Testis (tissue), 3 donors: ENCODE results near the gene NDUFA12. TPM values are rescaled to one million over a fixed set of nuclear protein-coding genes. Genes with fewer than 3 reads are reported as not detected.
"Not testable (repeated sequence)": the region's sequence is repeated elsewhere in the genome, so short reads cannot be mapped to it uniquely, and the experiment has no call there.

Experiments used
- DNase-seq: peaks from one replicate; pipeline ENCODE4 v3.0.0-alpha.2; 2019
- H3K27ac ChIP-seq, 2 donors: fragments of 200-600 bp; sonication (generic); one replicate each; pipeline ENCODE4 v1.5.1; 2019
- H3K27me3 ChIP-seq: fragments of 200-600 bp; sonication (generic); one replicate; pipeline ENCODE4 v1.5.1; 2019
- H3K36me3 ChIP-seq: fragments of 200-600 bp; sonication (generic); one replicate; pipeline ENCODE4 v1.5.1; 2017; ENCODE audit warnings: low read depth; ENCODE audit errors: missing control alignments
- H3K4me1 ChIP-seq: fragments of 200-600 bp; sonication (generic); one replicate; pipeline ENCODE4 v1.5.1; 2019
- H3K4me3 ChIP-seq, 2 donors: fragments of 200-600 bp; sonication (generic); one replicate each; pipeline ENCODE4 v1.5.1; 2017 to 2019
- H3K9me3 ChIP-seq: fragments of 200-600 bp; sonication (generic); one replicate; pipeline ENCODE4 v1.5.1; 2017
- CTCF ChIP-seq, 3 experiments: fragments of 450-650 bp in 2 of 3; fragments of 200-600 bp in 1 of 3; sonication (generic) in 1 of 3; IDR thresholded peaks; one replicate each; pipeline ENCODE4 v1.5.1; 2016 to 2019; ENCODE audit warnings: antibody characterized with exemption in 3 of 3, mild to moderate bottlenecking in 2 of 3, moderate library complexity in 1 of 3
- POLR2A ChIP-seq: fragments of 450-650 bp; IDR thresholded peaks from one replicate; pipeline ENCODE4 v1.6.1; 2017; ENCODE audit warnings: antibody characterized with exemption, mild to moderate bottlenecking, moderate library complexity
- WGBS, 2 donors: methylation state at CpG; one replicate each; pipeline ENCODE4 v1.1.5; 2018; 5-methylcytosine and 5-hydroxymethylcytosine counted together
- intact Hi-C: fragments of 100-400 bp; cut with DNase I; formaldehyde crosslinking; loops from one replicate; pipeline ENCODE4 v1.15.1; 2023; ENCODE audit warnings: low total_unique reads
- polyA plus RNA-seq: library from polyadenylated mRNA; stranded (reverse); fragments of 350-450 nt; fragmentation: Illumina TruSeq; extraction: RNeasy Lipid Tissue Mini Kit (QIAGEN cat#74804); gene quantifications from one replicate; pipeline ENCODE4 v1.2.3, GENCODE V29; 2014; ENCODE audit warnings: low read depth, low replicate concordance; ENCODE audit not compliant: insufficient read depth
- total RNA-seq, 2 donors: library from RNA; depleted of rRNA; stranded (reverse); fragments of >200 nt; gene quantifications; one replicate each; pipeline ENCODE4 v1.2.3, GENCODE V29; 2016

NDUFA12 gene
- total and polyA plus RNA-seq, 3 donors from 2014 or later, result 75.2 to 136 (median 77.5) TPM

DNA sequence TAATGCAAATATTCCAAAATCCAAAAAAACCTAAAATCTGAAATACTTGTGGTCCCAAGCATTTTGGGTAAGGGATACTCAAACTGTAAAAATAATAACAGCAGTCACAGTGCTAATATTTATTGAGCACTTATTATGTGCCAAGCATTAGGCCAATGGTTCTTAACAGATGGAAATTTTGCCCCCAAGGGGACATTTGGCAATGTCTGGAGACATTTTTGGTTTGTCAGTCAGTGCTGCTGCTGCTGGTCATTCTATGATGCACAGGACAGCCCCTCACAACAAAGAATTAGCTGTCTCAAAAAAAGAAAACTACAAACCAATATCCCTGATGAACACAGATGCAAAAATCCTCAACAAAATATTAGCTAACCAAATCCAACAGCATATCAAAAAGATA lies 5.8 kb downstream of the NDUFA12 start:
- H3K4me3 ChIP-seq, result no peak overlapping the region
- no peak for DNase-seq
- no peaks in the 10 kb centered on the region for H3K9me3 ChIP-seq
- H3K27me3 ChIP-seq, result no peaks in the 10 kb centered on the region
- intact Hi-C loops, result no loop called here
- H3K4me1 ChIP-seq, result no peaks in the 10 kb centered on the region
- TF ChIP-seq CTCF (IDR thresholded peaks at IDR 0.05) (no peak), POLR2A (no peak)
- H3K36me3 ChIP-seq, result no peaks in the 10 kb centered on the region
- no peak overlapping the region for H3K27ac ChIP-seq

DNA sequence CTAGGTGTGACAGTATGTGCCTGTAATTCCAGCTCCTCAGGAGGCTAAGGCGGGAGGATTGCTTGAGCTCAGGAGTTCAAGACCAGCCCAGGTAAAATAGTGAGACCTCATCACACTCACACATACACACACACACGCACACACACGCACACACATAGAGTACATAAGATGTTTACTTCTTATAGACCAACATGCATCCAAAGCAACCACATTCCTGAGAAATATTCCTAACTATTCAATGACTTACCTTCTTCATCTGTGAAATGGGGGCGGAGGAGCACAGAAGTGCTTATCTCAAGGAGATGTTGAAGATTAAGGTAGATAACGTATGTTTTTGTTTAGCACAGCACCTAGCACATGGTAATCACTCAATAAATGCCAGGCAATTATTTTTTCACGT lies 6.4 kb downstream of the NDUFA12 start:
- H3K27me3 ChIP-seq, result no peaks in the 10 kb centered on the region
- no peaks in the 10 kb centered on the region for H3K36me3 ChIP-seq
- DNase-seq, result no peak
- no peak overlapping the region for H3K4me3 ChIP-seq
- no peak for TF ChIP-seq CTCF (IDR thresholded peaks at IDR 0.05)
- TF ChIP-seq POLR2A, result no peak
- no peaks in the 10 kb centered on the region for H3K9me3 ChIP-seq
- intact Hi-C loops, result no loop called here
- H3K4me1 ChIP-seq, result no peaks in the 10 kb centered on the region
- no peak overlapping the region for H3K27ac ChIP-seq
- 91 to 92% methylated on average over 6 of the region's 6 CpGs for WGBS, 2 donors

DNA sequence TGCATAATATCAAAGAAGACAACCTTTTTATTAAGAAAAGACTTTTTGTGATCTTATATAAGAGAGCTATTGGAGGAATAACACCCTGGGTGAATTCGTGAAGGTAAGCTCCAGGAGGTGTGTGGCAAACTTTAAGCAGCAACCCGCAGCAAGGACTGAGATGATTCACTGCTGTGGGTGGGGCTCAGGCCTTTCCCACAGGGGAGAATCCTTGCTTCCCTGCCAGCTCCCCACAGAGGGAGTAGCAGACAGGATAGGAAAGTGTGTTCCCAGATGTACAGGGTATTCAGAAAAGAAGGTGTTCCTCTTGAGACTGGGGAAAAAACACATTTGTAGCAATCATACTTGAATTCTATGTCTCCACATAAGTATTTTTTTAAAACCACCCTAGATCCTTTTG lies 9.2 kb downstream of the NDUFA12 start:
- Histone ChIP-seq H3K27ac (no peak overlapping the region), H3K9me3 (no peaks in the 10 kb centered on the region), H3K36me3 (no peaks in the 10 kb centered on the region), H3K27me3 (no peaks in the 10 kb centered on the region), H3K4me1 (no peaks in the 10 kb centered on the region), H3K4me3 (no peak overlapping the region)
- no peak for DNase-seq
- TF ChIP-seq POLR2A (no peak), CTCF (IDR thresholded peaks at IDR 0.05) (no peak)
- 85 to 90% methylated on average over 2 of the region's 2 CpGs for WGBS, 2 donors
- intact Hi-C loops, result no loop called here

DNA sequence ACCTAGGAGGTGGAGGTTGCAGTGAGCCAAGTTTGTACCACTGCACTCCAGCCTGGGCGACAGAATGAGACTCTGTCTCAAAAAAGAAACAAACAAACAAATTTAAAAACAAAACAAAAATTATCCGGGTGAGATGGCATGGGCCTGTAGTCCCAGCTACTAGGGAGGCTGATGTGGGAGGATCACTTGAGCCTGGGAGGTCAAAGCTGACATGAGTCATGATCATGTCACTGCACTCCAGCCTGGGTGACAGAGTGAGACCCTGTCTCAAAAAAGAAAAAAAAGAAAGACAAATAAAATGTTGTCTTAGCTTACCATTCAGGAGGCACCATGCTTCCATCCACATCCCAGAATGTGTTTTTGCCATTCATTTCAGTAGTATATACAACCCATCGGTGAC lies 9.6 kb downstream of the NDUFA12 start:
- H3K4me3 ChIP-seq, H3K36me3 ChIP-seq, H3K27ac ChIP-seq: not testable (repeated sequence)

GRCh38 chr12:94990222-94990621 lies 13.3 kb downstream of the NDUFA12 start:
- DNase-seq, result no peak
- no peaks in the 10 kb centered on the region for H3K9me3 ChIP-seq
- H3K36me3 ChIP-seq, result no peaks in the 10 kb centered on the region
- no peaks in the 10 kb centered on the region for H3K4me1 ChIP-seq
- TF ChIP-seq POLR2A, result no peak
- no peak for TF ChIP-seq CTCF (IDR thresholded peaks at IDR 0.05)
- H3K27me3 ChIP-seq, result no peaks in the 10 kb centered on the region
- 85 to 91% methylated on average over 3 of the region's 3 CpGs for WGBS, 2 donors
- H3K27ac ChIP-seq, result no peak overlapping the region
- intact Hi-C loops, result no loop called here
- no peak overlapping the region for H3K4me3 ChIP-seq

More for the DNA sequence above, 9.6 kb downstream of the NDUFA12 start:
- DNase-seq, H3K27me3 ChIP-seq, H3K4me1 ChIP-seq, intact Hi-C loops, H3K9me3 ChIP-seq: not testable (repeated sequence)
- 74 to 76% methylated on average over 3 of the region's 3 CpGs for WGBS, 2 donors
